Activated CD4-positive, alpha-beta T cell treated with anti-CD3 and anti-CD28 coated beads, Interleukin-2, amount 50 U/mL, for 16 hours (primary cell): ENCODE measurements around the gene PPHLN1.
A peak's percentile ranks its signal among the peaks of the same experiment; 100 is the strongest.

Experiments used
- DNase-seq: peaks from one replicate; pipeline ENCODE4 v3.0.0-alpha.2; 2020

PPHLN1 gene

DNA sequence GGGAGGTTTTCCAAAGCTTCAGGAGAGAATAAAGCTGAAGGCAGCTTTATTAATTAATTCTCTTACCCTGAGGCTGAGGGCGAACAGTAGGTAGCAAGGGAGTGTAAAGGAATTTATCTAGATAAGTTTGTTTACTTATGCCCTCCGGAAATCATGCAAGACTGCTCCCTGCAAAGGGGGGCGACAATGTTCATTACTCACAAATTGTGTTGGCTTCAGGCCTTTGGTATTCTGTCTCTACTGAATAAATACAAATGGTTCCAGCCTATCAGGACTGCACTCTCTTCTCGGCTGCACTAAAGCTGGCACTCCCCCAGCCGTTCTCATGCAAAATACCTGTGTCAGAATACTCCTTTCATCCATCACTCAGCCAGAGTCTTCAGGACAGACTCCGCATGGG lies 120.8 kb downstream of the PPHLN1 start:
- no peak for DNase-seq

DNA sequence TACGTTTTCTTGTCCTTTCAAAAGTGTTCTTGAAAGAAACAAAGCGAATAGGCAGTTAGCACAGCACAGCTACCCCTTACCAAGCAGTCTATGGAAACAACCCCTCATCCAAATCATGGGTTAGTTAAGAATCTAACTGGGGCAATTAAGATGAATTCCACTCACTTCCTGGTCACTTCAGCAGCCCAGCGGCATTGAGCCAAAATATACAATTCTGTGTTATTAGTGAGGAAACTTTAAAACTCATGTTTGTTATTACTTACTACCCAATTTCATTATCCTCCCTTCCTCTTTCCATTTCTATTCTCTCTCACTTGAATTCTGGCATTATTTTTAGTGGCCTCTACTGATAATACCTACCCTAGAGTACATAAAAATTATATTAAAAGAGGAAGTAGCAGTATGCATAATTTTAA lies 121.4 kb downstream of the PPHLN1 start:
- DNase-seq, result no peak

GRCh38 chr12:42448841-42449240 lies 122.9 kb downstream of the PPHLN1 start:
- DNase-seq, result no peak

GRCh38 chr12:42450248-42450647 lies 124.3 kb downstream of the PPHLN1 start:
- no peak for DNase-seq

DNA sequence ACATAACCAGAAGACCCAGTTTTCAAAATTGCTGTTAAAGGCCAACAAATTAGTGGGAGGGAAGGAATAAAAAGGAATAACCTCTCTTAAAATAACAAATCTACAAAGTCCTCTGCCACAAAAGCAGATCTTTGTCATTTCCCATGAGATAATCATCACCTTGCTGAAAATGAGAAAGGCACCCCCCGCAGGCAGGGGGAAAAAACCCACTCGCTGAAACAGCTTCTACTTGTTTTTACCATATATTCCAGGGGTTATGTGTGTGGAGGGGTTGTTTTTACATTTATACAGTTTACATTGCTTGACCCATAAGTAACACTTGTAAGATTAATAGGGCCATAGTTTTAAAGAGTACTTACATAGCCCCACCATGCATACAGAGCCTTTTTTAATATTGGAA lies 132.6 kb downstream of the PPHLN1 start:
- no peak for DNase-seq

GRCh38 chr12:42459336-42459847 lies 133.4 kb downstream of the PPHLN1 start:
- no peak for DNase-seq

- no peak for DNase-seq
Measured at GRCh38 chr12:42462486-42462885, 136.5 kb downstream of the PPHLN1 start.

DNA sequence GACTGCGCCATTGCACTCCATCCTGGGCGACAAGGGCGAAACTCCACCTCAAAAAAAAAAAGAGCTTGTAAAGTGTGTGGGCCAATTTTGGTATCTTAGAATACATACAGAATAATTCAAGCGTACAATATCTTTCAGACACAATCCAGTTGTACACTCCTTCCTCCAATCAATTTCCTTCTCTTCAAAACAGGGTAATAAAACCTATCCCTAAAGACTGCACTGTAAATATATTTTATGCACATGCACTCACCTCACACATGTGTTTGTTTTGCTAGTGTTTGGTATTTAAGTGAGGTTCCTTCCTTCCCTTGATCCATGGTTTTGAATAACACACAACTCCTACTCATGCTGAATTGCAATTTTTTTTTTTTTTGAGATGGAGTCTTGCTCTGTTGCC lies 137.7 kb downstream of the PPHLN1 start:
- DNase-seq, result no peak

- no peak for DNase-seq
Measured at GRCh38 chr12:42468341-42468821, 142.4 kb downstream of the PPHLN1 start.

DNA sequence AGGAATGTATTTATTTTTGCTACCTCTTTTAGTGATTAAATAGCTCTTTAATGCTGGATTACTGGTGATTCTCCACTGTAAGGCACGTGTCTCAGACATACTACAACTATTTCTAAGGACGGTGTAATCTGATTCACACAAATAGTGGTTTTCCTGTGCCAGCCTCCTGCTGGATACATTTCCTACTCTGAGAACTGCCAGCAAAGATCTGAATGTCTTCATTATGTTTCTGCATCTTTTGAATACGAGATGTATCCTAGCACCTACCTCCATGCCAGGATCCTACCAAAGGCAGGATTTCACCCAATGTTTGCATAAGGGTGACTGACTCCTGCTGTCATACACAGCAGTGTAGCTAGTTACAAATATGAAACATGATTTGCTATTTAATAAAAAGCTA lies 143.0 kb downstream of the PPHLN1 start:
- no peak for DNase-seq

- peak; percentile 47 for DNase-seq
Measured at GRCh38 chr12:42469355-42470175, 143.6 kb downstream of the PPHLN1 start.

GRCh38 chr12:42472376-42472775 lies 146.4 kb downstream of the PPHLN1 start:
- DNase-seq, result no peak

DNA sequence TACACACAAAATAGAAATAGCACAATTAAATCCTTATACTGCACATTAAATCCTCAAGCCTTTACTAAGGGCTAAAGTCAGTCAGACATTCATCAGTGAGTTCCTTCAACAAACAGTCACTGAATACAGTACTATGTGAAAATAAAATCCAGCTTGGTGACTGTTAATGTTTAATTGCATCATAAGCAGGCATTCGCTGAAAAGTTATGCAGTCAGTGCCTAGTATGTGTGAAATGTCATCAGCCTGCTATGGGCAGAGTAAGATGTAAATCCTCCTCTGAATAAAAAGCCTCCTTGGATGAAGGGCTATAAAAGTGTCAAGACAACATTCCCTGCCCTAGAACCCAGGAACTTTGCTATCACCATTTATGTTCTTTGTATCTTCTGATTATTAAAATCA lies 147.2 kb downstream of the PPHLN1 start:
- DNase-seq, result no peak

DNA sequence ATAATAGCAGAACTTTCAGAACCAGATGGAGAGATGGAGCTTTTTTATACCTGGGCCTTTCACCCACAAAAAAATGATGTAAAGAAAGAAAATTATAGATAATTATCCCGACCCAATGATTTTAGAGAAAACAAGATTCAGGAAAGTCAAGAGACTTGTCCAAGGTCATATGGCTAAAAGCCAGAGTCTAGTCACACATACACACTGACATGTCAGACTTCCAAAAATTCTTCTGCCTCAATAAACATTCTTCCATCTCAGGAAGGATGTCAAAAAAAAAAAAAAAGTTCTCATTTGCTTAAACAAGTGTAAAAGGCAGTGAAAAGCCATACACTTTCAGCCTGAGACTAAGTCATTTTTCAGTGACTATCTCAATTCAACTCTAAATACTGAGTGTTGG lies 147.6 kb downstream of the PPHLN1 start:
- DNase-seq, result no peak

- no peak for DNase-seq
Measured at GRCh38 chr12:42474391-42474790, 148.4 kb downstream of the PPHLN1 start.

- no peak for DNase-seq
Measured at GRCh38 chr12:42475106-42475505, 149.1 kb downstream of the PPHLN1 start.

DNA sequence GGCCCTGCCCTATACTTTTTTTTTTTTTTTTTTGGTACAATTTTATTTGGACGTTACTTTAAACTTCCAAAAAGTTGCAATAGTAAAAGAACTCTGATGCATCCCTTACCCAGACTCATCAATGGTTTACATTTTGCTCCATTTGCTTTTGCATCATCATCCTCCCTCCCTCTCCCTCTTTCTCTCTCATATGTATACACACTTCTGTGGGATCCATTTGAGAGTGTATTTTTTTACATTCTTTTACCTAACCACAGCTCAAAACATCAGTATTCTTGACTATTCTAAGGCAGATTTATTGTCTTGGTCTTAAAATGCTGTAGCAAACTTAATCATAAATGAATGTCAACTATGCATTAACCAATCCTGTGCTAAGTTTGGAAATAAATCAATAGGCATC lies 152.0 kb downstream of the PPHLN1 start:
- DNase-seq, result no peak

GRCh38 chr12:42481368-42481767 lies 155.4 kb downstream of the PPHLN1 start:
- no peak for DNase-seq

DNA sequence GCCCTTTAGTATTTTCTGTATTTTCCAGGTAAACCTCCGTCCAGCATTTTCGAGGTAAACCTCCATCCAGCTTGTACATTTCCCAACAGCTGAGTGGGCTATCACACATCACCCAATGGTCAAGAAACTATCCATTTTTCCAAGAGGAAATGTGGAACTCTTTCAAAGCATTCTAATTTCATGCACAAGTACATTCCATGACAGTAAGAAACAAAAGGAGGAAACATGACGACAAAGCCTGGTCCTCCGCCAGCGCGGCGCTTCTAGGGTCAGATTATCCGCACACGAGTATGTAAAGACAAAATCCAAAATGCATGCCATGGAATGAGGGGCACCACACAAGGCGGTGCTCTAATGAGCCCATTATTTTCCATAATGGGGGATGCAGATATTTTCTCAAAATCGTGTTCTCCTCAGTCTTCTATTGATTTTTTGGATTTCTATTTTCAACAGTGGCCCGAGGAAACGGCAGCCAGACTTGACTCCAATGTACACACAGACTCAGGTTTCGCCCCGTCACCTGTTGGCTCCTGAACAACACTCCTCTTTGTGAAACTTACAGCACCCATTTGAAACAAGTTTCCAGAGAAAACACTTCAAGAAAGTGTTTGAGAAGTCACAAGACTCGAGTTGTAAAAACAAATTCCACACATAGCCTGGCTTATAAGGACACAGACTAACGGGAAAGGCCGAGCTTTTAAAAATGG lies 156.2 kb downstream of the PPHLN1 start:
- DNase-seq, result no peak

GRCh38 chr12:42482748-42483520 lies 157.0 kb downstream of the PPHLN1 start:
- peak; percentile 51 for DNase-seq

- no peak for DNase-seq
Measured at GRCh38 chr12:42483521-42483790, 157.5 kb downstream of the PPHLN1 start.

- no peak for DNase-seq
Measured at GRCh38 chr12:42484996-42485395, 159.0 kb downstream of the PPHLN1 start.

- DNase-seq, result no peak
Measured at GRCh38 chr12:42485823-42486222, 159.9 kb downstream of the PPHLN1 start.

GRCh38 chr12:42486407-42486806 lies 160.4 kb downstream of the PPHLN1 start:
- DNase-seq, result no peak
